ENCODE data around the gene BMPR1B.

- TF ChIP-seq CTCF (IDR thresholded peaks at IDR 0.05) = no peak
- TF ChIP-seq EP300 (IDR thresholded peaks at IDR 0.05) = no peak
Measured at GRCh38 chr4:95007998-95008397, 250.2 kb downstream of the BMPR1B start.

Measured in ovary (tissue), 3 donors.